B cell (primary cell): ENCODE results near the gene PRIM1.

Experiments
- EZH2 ChIP-seq: IDR thresholded peaks from 2 replicates; pipeline ENCODE4 v1.6.1; 2012; ENCODE audit warnings: borderline replicate concordance, low read depth, mild to moderate bottlenecking, moderate library complexity, low read length; ENCODE audit not compliant: insufficient read depth, poor library complexity, severe bottlenecking
- TF ChIP-seq, protein P1 (sequence below): fragments of 200-600 bp; IDR thresholded peaks from one replicate; pipeline ENCODE4 v1.8.0; 2022; ENCODE audit warnings: antibody characterized with exemption, mild to moderate bottlenecking

DNA sequence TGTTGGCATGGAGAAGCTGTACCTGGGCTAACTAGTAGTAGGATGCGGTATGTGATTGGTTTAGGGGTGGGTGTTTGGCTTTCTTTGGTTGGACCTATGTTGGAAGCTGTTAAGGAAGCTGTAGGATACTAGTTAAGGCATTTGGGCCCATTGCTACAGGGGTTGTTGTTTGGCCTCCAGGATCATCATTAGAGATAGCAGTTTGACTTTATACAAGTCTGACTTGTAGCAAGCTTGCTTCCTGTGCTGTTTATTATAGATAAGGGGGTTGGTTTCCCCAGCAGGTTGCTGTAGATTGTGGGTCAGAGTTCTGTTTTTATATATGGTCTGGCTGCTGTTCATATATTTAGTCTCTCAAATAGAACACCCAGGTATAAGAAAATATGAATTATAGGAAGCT is 1.4 kb upstream of the PRIM1 start:
- TF ChIP-seq, protein P1, sequence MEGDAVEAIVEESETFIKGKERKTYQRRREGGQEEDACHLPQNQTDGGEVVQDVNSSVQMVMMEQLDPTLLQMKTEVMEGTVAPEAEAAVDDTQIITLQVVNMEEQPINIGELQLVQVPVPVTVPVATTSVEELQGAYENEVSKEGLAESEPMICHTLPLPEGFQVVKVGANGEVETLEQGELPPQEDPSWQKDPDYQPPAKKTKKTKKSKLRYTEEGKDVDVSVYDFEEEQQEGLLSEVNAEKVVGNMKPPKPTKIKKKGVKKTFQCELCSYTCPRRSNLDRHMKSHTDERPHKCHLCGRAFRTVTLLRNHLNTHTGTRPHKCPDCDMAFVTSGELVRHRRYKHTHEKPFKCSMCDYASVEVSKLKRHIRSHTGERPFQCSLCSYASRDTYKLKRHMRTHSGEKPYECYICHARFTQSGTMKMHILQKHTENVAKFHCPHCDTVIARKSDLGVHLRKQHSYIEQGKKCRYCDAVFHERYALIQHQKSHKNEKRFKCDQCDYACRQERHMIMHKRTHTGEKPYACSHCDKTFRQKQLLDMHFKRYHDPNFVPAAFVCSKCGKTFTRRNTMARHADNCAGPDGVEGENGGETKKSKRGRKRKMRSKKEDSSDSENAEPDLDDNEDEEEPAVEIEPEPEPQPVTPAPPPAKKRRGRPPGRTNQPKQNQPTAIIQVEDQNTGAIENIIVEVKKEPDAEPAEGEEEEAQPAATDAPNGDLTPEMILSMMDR = no peak
- TF ChIP-seq EZH2 = no peak
